ENCODE data around the gene ZBTB2. TPM values are rescaled to one million over a fixed set of nuclear protein-coding genes. Genes with fewer than 3 reads are reported as not detected.

The ZBTB2 gene
- total and polyA plus RNA-seq, 10 of the 15 experiments (the other 5 are each of a cell fraction or from before 2014, with no cell fraction given), result 4.2 to 21.9 (median 15.0) TPM

- H3K4me2 ChIP-seq (ENCODE audit: control insufficient read depth, insufficient read depth), result peak overlapping the region; percentile 67
- POLR2A ChIA-PET, result interaction anchor here (0.9 kb wide), 1 partner anchor 9 kb away, joined by 3 read pairs; no protein-coding TSS in a partner anchor
- TF ChIP-seq MEF2A (IDR thresholded peaks at IDR 0.05; ENCODE audit: insufficient read depth, low read depth, low read length) (0 out of 2 replicates have a peak, but pooled peaks have one; percentile 16), HDGF (IDR thresholded peaks at IDR 0.05) (peak; percentile 62), TCF3 (IDR thresholded peaks at IDR 0.05; ENCODE audit: borderline replicate concordance, insufficient read depth, low read depth, low read length) (no peak), ZNF384 (IDR thresholded peaks at IDR 0.05; ENCODE audit: borderline replicate concordance, low read depth, low read length) (peak; percentile 10; the same call in 1 of the 2 replicates), ATF2 (IDR thresholded peaks at IDR 0.05; ENCODE audit: low read length) (0 out of 2 replicates have a peak, but pooled peaks have one; percentile 14), POU2F2 (IDR thresholded peaks at IDR 0.05; ENCODE audit: borderline replicate concordance, low read depth, low read length) (no peak), CHD2 (IDR thresholded peaks at IDR 0.05; ENCODE audit: borderline replicate concordance, low read depth, low read length) (no peak), ETV6 (conservative IDR thresholded peaks at IDR 0.05 in 1 of 2, IDR thresholded peaks at IDR 0.05 in 1 of 2; ENCODE audit: borderline replicate concordance in 1 of 2, low read depth in 1 of 2) (0 out of 4 replicates have a peak, but pooled peaks of 1 of the 2 experiments have one; percentile 8), EED (IDR thresholded peaks at IDR 0.05; ENCODE audit: low read depth) (peak; percentile 17; the same call in 1 of the 2 replicates), RUNX3 (IDR thresholded peaks at IDR 0.05; ENCODE audit: low read length) (peak; percentile 49), IKZF2 (IDR thresholded peaks at IDR 0.05) (0 out of 4 replicates have a peak, but pooled peaks have one; percentile 16 to 35), ZNF622 (IDR thresholded peaks at IDR 0.05) (no peak)
- TF ChIP-seq, protein P1, sequence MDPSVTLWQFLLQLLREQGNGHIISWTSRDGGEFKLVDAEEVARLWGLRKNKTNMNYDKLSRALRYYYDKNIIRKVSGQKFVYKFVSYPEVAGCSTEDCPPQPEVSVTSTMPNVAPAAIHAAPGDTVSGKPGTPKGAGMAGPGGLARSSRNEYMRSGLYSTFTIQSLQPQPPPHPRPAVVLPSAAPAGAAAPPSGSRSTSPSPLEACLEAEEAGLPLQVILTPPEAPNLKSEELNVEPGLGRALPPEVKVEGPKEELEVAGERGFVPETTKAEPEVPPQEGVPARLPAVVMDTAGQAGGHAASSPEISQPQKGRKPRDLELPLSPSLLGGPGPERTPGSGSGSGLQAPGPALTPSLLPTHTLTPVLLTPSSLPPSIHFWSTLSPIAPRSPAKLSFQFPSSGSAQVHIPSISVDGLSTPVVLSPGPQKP (IDR thresholded peaks at IDR 0.05; ENCODE audit: low read depth, low read length), result no peak
- TF ChIP-seq, protein P2, sequence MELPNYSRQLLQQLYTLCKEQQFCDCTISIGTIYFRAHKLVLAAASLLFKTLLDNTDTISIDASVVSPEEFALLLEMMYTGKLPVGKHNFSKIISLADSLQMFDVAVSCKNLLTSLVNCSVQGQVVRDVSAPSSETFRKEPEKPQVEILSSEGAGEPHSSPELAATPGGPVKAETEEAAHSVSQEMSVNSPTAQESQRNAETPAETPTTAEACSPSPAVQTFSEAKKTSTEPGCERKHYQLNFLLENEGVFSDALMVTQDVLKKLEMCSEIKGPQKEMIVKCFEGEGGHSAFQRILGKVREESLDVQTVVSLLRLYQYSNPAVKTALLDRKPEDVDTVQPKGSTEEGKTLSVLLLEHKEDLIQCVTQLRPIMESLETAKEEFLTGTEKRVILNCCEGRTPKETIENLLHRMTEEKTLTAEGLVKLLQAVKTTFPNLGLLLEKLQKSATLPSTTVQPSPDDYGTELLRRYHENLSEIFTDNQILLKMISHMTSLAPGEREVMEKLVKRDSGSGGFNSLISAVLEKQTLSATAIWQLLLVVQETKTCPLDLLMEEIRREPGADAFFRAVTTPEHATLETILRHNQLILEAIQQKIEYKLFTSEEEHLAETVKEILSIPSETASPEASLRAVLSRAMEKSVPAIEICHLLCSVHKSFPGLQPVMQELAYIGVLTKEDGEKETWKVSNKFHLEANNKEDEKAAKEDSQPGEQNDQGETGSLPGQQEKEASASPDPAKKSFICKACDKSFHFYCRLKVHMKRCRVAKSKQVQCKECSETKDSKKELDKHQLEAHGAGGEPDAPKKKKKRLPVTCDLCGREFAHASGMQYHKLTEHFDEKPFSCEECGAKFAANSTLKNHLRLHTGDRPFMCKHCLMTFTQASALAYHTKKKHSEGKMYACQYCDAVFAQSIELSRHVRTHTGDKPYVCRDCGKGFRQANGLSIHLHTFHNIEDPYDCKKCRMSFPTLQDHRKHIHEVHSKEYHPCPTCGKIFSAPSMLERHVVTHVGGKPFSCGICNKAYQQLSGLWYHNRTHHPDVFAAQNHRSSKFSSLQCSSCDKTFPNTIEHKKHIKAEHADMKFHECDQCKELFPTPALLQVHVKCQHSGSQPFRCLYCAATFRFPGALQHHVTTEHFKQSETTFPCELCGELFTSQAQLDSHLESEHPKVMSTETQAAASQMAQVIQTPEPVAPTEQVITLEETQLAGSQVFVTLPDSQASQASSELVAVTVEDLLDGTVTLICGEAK (IDR thresholded peaks at IDR 0.05; ENCODE audit: borderline replicate concordance), result peak; percentile 16; the same call in 1 of the 2 replicates
- TF ChIP-seq, protein P3, sequence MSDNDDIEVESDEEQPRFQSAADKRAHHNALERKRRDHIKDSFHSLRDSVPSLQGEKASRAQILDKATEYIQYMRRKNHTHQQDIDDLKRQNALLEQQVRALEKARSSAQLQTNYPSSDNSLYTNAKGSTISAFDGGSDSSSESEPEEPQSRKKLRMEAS (IDR thresholded peaks at IDR 0.05; ENCODE audit: low read depth, low read length), result no peak
Measured at GRCh38 chr6:151379933-151380847, 11.2 kb downstream of the ZBTB2 start.

More at GRCh38 chr6:151379933-151380847, 11.2 kb downstream of the ZBTB2 start:
- no peaks in the 10 kb centered on the region for H3K9me3 ChIP-seq (replicated peaks; ENCODE audit: control insufficient read depth, insufficient read depth, low read length)
- DNase-seq (ENCODE audit: low read depth, low spot score) (no peak), ATAC-seq (peak; percentile 84), FAIRE-seq (no peak)
- RAD21 ChIA-PET (ENCODE audit: unreplicated experiment), result interaction anchor here (0.5 kb wide), 1 partner anchor 39 kb away, joined by 3 read pairs; no protein-coding TSS in a partner anchor
- H3K27ac ChIP-seq (ENCODE audit: control insufficient read depth, insufficient read depth), result peak overlapping the region; percentile 84
- H3K27me3 ChIP-seq (replicated peaks in 1 of 2; ENCODE audit: control insufficient read depth in 2 of 2, insufficient read depth in 2 of 2, low read length in 1 of 2), result no peaks in the 10 kb centered on the region
- WGBS (ENCODE audit: insufficient coverage, insufficient replicate concordance, low lambda C conversion rate, missing lambda C conversion rate), result 71% methylated on average over 13 of the region's 14 CpGs
- peaks cover 25% of the 10 kb centered on the region for H3K4me1 ChIP-seq (ENCODE audit: control insufficient read depth, insufficient read depth, low read length)
- intact Hi-C loops (cut with micrococcal nuclease; ENCODE audit: unreplicated experiment), result no loop called here
- H3K79me2 ChIP-seq (ENCODE audit: control insufficient read depth, insufficient read depth, low read length), result peaks cover 79% of the 10 kb centered on the region
- peak overlapping the region; percentile 73 for H3K9ac ChIP-seq (ENCODE audit: control insufficient read depth, insufficient read depth, low read length)
- CTCF ChIA-PET, result interaction anchor here (1.1 to 1.5 kb wide), 5 partner anchors 8 to 71 kb away, joined by 3 read pairs; partner anchors contain the start of gene RMND1
- peak overlapping the region; percentile 42 for H2AFZ ChIP-seq (ENCODE audit: control insufficient read depth, low read depth, low read length)
- H3K4me3 ChIP-seq, result peak overlapping the region; percentile 69
- no peaks in the 10 kb centered on the region; a peak in 1 of 4 replicates for H3K36me3 ChIP-seq (ENCODE audit: control insufficient read depth in 2 of 2, insufficient read depth in 2 of 2, low read length in 1 of 2)
- in situ Hi-C loops (cut with MboI), result no loop called here
- SMC1A ChIA-PET (ENCODE audit: uncharacterized antibody, unreplicated experiment), result interaction anchor here (1.3 to 1.5 kb wide), 2 partner anchors 9 to 112 kb away, joined by 3 to 6 read pairs; no protein-coding TSS in a partner anchor
- no peaks in the 10 kb centered on the region for H4K20me1 ChIP-seq (ENCODE audit: control insufficient read depth, insufficient read depth)
- BruUV-seq (replicated peaks), result no TSS peak
